Trophoblast cell (in vitro differentiated cells and primary cell): Measurements from ENCODE around the gene DZIP3.

Experiments used
- DNase-seq, 2 donors: peaks; one replicate each; pipeline ENCODE4 v3.0.0-alpha.2; 2016
- H2AFZ ChIP-seq: 2 replicates; pipeline ENCODE4 v1.6.1; 2013; ENCODE audit warnings: low read length, moderate library complexity, mild to moderate bottlenecking; ENCODE audit not compliant: insufficient read depth, poor library complexity
- H2AK5ac ChIP-seq: 2 replicates; pipeline ENCODE4 v1.6.1; 2013; ENCODE audit warnings: mild to moderate bottlenecking, low read length
- H2BK120ac ChIP-seq: 2 replicates; pipeline ENCODE4 v1.6.1; 2013; ENCODE audit warnings: low read length, mild to moderate bottlenecking, moderate library complexity; ENCODE audit not compliant: insufficient read depth, poor library complexity
- H2BK12ac ChIP-seq: 2 replicates; pipeline ENCODE4 v1.6.1; 2013; ENCODE audit warnings: mild to moderate bottlenecking, low read length, moderate library complexity
- H2BK5ac ChIP-seq: 2 replicates; pipeline ENCODE4 v1.6.1; 2013; ENCODE audit warnings: low read length, low read depth, moderate library complexity, mild to moderate bottlenecking; ENCODE audit not compliant: poor library complexity
- H3K14ac ChIP-seq: 2 replicates; pipeline ENCODE4 v1.6.1; 2013; ENCODE audit warnings: mild to moderate bottlenecking, low read length
- H3K18ac ChIP-seq: 2 replicates; pipeline ENCODE4 v1.6.1; 2013; ENCODE audit warnings: mild to moderate bottlenecking, low read length
- H3K23ac ChIP-seq: 2 replicates; pipeline ENCODE4 v1.6.1; 2013; ENCODE audit warnings: low read length
- H3K27ac ChIP-seq: 2 replicates; pipeline ENCODE4 v1.5.1; 2013; ENCODE audit warnings: low read depth, mild to moderate bottlenecking, inconsistent platforms, low read length, moderate library complexity
- H3K27me3 ChIP-seq: 2 replicates; pipeline ENCODE4 v1.6.1; 2013; ENCODE audit warnings: inconsistent platforms, mild to moderate bottlenecking, low read length, moderate library complexity; ENCODE audit not compliant: insufficient read depth
- H3K36me3 ChIP-seq, 2 experiments: 1 replicate in 1 of 2; 2 replicates in 1 of 2; pipeline ENCODE4 v1.6.1; 2013; ENCODE audit warnings: low read length in 2 of 2, mild to moderate bottlenecking in 2 of 2, moderate library complexity in 1 of 2; ENCODE audit not compliant: insufficient read depth in 2 of 2, control insufficient read depth in 1 of 2
- H3K4ac ChIP-seq: 2 replicates; pipeline ENCODE4 v1.6.1; 2013; ENCODE audit warnings: low read depth, mild to moderate bottlenecking, low read length, moderate library complexity
- H3K4me1 ChIP-seq, 2 experiments: 1 replicate in 1 of 2; 2 replicates in 1 of 2; pipeline ENCODE4 v1.6.1; 2013; ENCODE audit warnings: low read length in 2 of 2, mild to moderate bottlenecking in 2 of 2, moderate library complexity in 1 of 2; ENCODE audit not compliant: insufficient read depth in 2 of 2, control insufficient read depth in 1 of 2
- H3K4me2 ChIP-seq: 2 replicates; pipeline ENCODE4 v1.6.1; 2013; ENCODE audit warnings: inconsistent platforms, mild to moderate bottlenecking, low read length, moderate library complexity
- H3K4me3 ChIP-seq: 2 replicates; pipeline ENCODE4 v1.5.1; 2013; ENCODE audit warnings: mild to moderate bottlenecking, low read depth, low read length, inconsistent platforms
- H3K79me1 ChIP-seq: one replicate; pipeline ENCODE4 v1.6.1; 2013; ENCODE audit warnings: low read length
- H3K79me2 ChIP-seq: 2 replicates; pipeline ENCODE4 v1.6.1; 2013; ENCODE audit warnings: low read length, mild to moderate bottlenecking; ENCODE audit not compliant: control insufficient read depth, insufficient read depth, poor library complexity
- H3K9ac ChIP-seq: 2 replicates; pipeline ENCODE4 v1.6.1; 2013; ENCODE audit warnings: mild to moderate bottlenecking, low read length
- H3K9me3 ChIP-seq: 2 replicates; pipeline ENCODE4 v1.6.1; 2013; ENCODE audit warnings: low read depth, mild to moderate bottlenecking, control low read depth, inconsistent platforms, low read length; ENCODE audit not compliant: insufficient read depth
- H4K12ac ChIP-seq: 2 replicates; pipeline ENCODE4 v1.6.1; 2013; ENCODE audit warnings: low read depth, mild to moderate bottlenecking, low read length, moderate library complexity
- H4K8ac ChIP-seq: 2 replicates; pipeline ENCODE4 v1.6.1; 2013; ENCODE audit warnings: low read depth, mild to moderate bottlenecking, low read length, moderate library complexity
- H4K91ac ChIP-seq: one replicate; pipeline ENCODE4 v1.6.1; 2013; ENCODE audit warnings: low read depth, mild to moderate bottlenecking, low read length, moderate library complexity
- WGBS: extraction: QIAGEN DNeasy Blood & Tissue Kit; methylation state at CpG from one replicate; pipeline ENCODE4 v1.1.7; 2013; ENCODE audit warnings: missing lambda C conversion rate; ENCODE audit not compliant: insufficient read length, insufficient coverage; ENCODE audit errors: extremely low coverage; 5-methylcytosine and 5-hydroxymethylcytosine counted together

The DZIP3 gene

DNA sequence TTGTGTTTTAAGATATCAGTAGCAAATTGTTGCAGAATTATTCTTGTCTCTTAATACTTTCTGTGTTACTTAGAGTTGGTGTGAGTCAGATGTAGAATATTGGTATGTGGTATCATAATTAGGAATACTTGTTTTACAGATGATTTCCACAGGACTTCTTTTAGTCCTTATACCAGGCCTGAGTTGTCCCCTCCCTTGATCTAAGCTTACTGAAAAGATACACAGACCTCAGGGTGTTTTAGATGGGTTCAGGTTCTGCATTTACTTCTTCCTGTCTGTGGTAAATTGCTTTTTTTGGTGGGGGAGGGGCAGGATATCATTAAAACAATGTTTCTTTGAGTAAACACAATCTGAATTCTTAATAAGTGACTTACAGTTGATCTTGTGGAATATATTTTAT is 14.2 kb downstream of the DZIP3 start:
- peaks cover 2% of the 10 kb centered on the region in 2 experiments for H3K36me3 ChIP-seq
- DNase-seq: no peak
- H3K9ac ChIP-seq: no peak overlapping the region
- no peak overlapping the region for H3K4me2 ChIP-seq
- H3K9me3 ChIP-seq: no peaks in the 10 kb centered on the region
- no peak overlapping the region for H3K4me3 ChIP-seq
- no peak overlapping the region for H2BK5ac ChIP-seq
- no peak overlapping the region for H4K8ac ChIP-seq
- H2AK5ac ChIP-seq: no peak overlapping the region
- H3K79me2 ChIP-seq: no peaks in the 10 kb centered on the region
- no peak overlapping the region for H4K12ac ChIP-seq
- no peak overlapping the region for H3K27ac ChIP-seq
- no peak overlapping the region for H3K23ac ChIP-seq
- no peak overlapping the region for H3K4ac ChIP-seq
- H2BK12ac ChIP-seq: no peak overlapping the region
- no peak overlapping the region for H3K18ac ChIP-seq
- no peaks in the 10 kb centered on the region for H3K79me1 ChIP-seq
- no peak overlapping the region for H2BK120ac ChIP-seq
- no peak overlapping the region for H3K14ac ChIP-seq
- no peaks in the 10 kb centered on the region for H3K27me3 ChIP-seq
- no peak overlapping the region for H4K91ac ChIP-seq
- H3K4me1 ChIP-seq: no peaks in the 10 kb centered on the region
- H2AFZ ChIP-seq: no peak overlapping the region

- no peaks in the 10 kb centered on the region for H3K79me2 ChIP-seq
- H3K23ac ChIP-seq: no peak overlapping the region
- no peak overlapping the region for H2AK5ac ChIP-seq
- H3K27ac ChIP-seq: no peak overlapping the region
- no peak overlapping the region for H3K18ac ChIP-seq
- no peaks in the 10 kb centered on the region for H3K4me1 ChIP-seq
- no peak overlapping the region for H3K14ac ChIP-seq
- no peaks in the 10 kb centered on the region for H3K9me3 ChIP-seq
- no peak overlapping the region for H2BK120ac ChIP-seq
- H2BK12ac ChIP-seq: no peak overlapping the region
- no CpG with 5 or more reads among the region's 2 CpGs for whole genome bisulfite sequencing
- H3K36me3 ChIP-seq: peaks cover 2% of the 10 kb centered on the region in 2 experiments
- H4K8ac ChIP-seq: no peak overlapping the region
- no peak overlapping the region for H2BK5ac ChIP-seq
- H3K4me2 ChIP-seq: no peak overlapping the region
- no peak overlapping the region for H3K4ac ChIP-seq
- H3K27me3 ChIP-seq: no peaks in the 10 kb centered on the region
- no peaks in the 10 kb centered on the region for H3K79me1 ChIP-seq
- H4K91ac ChIP-seq: no peak overlapping the region
- H2AFZ ChIP-seq: no peak overlapping the region
- H3K4me3 ChIP-seq: no peak overlapping the region
- H3K9ac ChIP-seq: no peak overlapping the region
- no peak overlapping the region for H4K12ac ChIP-seq
- DNase-seq: no peak
These were observed 15.5 kb downstream of the DZIP3 start for GRCh38 chr3:108605028-108605427.

GRCh38 chr3:108605491-108605890 is 16.0 kb downstream of the DZIP3 start:
- Histone ChIP-seq H3K14ac (no peak overlapping the region), H3K9ac (no peak overlapping the region), H2BK120ac (no peak overlapping the region), H3K79me2 (no peaks in the 10 kb centered on the region), H3K4me2 (no peak overlapping the region), H4K8ac (no peak overlapping the region), H4K91ac (no peak overlapping the region), H3K79me1 (no peaks in the 10 kb centered on the region), H3K9me3 (no peaks in the 10 kb centered on the region), H2AFZ (no peak overlapping the region), H3K23ac (no peak overlapping the region), H2BK5ac (no peak overlapping the region), H3K4me1 (no peaks in the 10 kb centered on the region), H3K18ac (no peak overlapping the region), H3K27me3 (no peaks in the 10 kb centered on the region), H3K27ac (no peak overlapping the region), H3K4me3 (no peak overlapping the region), H4K12ac (no peak overlapping the region), H3K36me3 (peaks cover 2% of the 10 kb centered on the region in 2 experiments), H3K4ac (no peak overlapping the region), H2AK5ac (no peak overlapping the region), H2BK12ac (no peak overlapping the region)
- no peak for DNase-seq
- no CpG with 5 or more reads among the region's 4 CpGs for WGBS

GRCh38 chr3:108608750-108609149 is 19.2 kb downstream of the DZIP3 start:
- Histone ChIP-seq H3K79me1 (no peaks in the 10 kb centered on the region), H2AFZ (no peak overlapping the region), H3K4ac (no peak overlapping the region), H3K4me3 (no peak overlapping the region), H3K9ac (no peak overlapping the region), H3K9me3 (no peaks in the 10 kb centered on the region), H3K79me2 (no peaks in the 10 kb centered on the region), H3K14ac (no peak overlapping the region), H3K4me2 (no peak overlapping the region), H3K27me3 (no peaks in the 10 kb centered on the region), H4K91ac (no peak overlapping the region), H3K23ac (no peak overlapping the region), H2BK120ac (no peak overlapping the region), H2AK5ac (no peak overlapping the region), H4K8ac (no peak overlapping the region), H4K12ac (no peak overlapping the region), H3K36me3 (no peaks in the 10 kb centered on the region), H3K4me1 (no peaks in the 10 kb centered on the region), H2BK12ac (no peak overlapping the region), H3K27ac (no peak overlapping the region), H3K18ac (no peak overlapping the region), H2BK5ac (no peak overlapping the region)
- DNase-seq: no peak
- no CpG with 5 or more reads among the region's 4 CpGs for WGBS
